ENCODE data around the gene INPP5A.
"Not testable (repeated sequence)": the region's sequence is repeated elsewhere in the genome, so short reads cannot be mapped to it uniquely, and the experiment has no call there.

- TF ChIP-seq, protein P1, sequence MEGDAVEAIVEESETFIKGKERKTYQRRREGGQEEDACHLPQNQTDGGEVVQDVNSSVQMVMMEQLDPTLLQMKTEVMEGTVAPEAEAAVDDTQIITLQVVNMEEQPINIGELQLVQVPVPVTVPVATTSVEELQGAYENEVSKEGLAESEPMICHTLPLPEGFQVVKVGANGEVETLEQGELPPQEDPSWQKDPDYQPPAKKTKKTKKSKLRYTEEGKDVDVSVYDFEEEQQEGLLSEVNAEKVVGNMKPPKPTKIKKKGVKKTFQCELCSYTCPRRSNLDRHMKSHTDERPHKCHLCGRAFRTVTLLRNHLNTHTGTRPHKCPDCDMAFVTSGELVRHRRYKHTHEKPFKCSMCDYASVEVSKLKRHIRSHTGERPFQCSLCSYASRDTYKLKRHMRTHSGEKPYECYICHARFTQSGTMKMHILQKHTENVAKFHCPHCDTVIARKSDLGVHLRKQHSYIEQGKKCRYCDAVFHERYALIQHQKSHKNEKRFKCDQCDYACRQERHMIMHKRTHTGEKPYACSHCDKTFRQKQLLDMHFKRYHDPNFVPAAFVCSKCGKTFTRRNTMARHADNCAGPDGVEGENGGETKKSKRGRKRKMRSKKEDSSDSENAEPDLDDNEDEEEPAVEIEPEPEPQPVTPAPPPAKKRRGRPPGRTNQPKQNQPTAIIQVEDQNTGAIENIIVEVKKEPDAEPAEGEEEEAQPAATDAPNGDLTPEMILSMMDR (IDR thresholded peaks at IDR 0.05) = not testable (repeated sequence)
- not testable (repeated sequence) for TF ChIP-seq POLR2A (IDR thresholded peaks at IDR 0.05)
These were observed 235.2 kb downstream of the INPP5A start for GRCh38 chr10:132772816-132773215.
